ENCODE data around the gene TGM4. TPM values are rescaled to one million over a fixed set of nuclear protein-coding genes. Genes with fewer than 3 reads are reported as not detected.

Gene TGM4
- total RNA-seq, 1 donor from 2014 or later: 0.18 TPM

GRCh38 chr3:44887101-44887500 lies 12.7 kb downstream of the TGM4 start:
- no peak overlapping the region for H3K4me3 Mint-ChIP-seq (ENCODE audit: unreplicated experiment)
- peaks cover 23% of the 10 kb centered on the region for H3K4me1 Mint-ChIP-seq (ENCODE audit: low read depth, unreplicated experiment)
- Histone ChIP-seq H3K4me3 (ENCODE audit: insufficient read depth, low read depth, low read length) (no peak overlapping the region), H3K4me1 (ENCODE audit: insufficient read depth, low read length) (peaks cover 34% of the 10 kb centered on the region), H3K36me3 (ENCODE audit: insufficient read depth, low read length) (no peaks in the 10 kb centered on the region), H3K27ac (ENCODE audit: low read depth, low read length) (no peak overlapping the region), H3K9ac (ENCODE audit: low read length) (no peak overlapping the region), H3K79me2 (ENCODE audit: insufficient read depth, low read length) (no peaks in the 10 kb centered on the region), H3K9me3 (ENCODE audit: insufficient read depth, low read depth, low read length) (no peaks in the 10 kb centered on the region), H4K20me1 (ENCODE audit: insufficient read depth, low read length) (no peaks in the 10 kb centered on the region), H3K27me3 (ENCODE audit: insufficient read depth, low read length) (no peaks in the 10 kb centered on the region), H3K4me2 (ENCODE audit: low read length) (no peak overlapping the region), H2AFZ (ENCODE audit: low read depth, low read length) (no peak overlapping the region)
- DNase-seq (ENCODE audit: low read depth) (no peak), FAIRE-seq (no peak)
- no peaks in the 10 kb centered on the region for H3K36me3 Mint-ChIP-seq (ENCODE audit: low read depth, unreplicated experiment)
- TF ChIP-seq CTCF (IDR thresholded peaks at IDR 0.05; ENCODE audit: insufficient read depth, low read depth, low read length): no peak
- TF ChIP-seq EZH2 (IDR thresholded peaks at IDR 0.05; ENCODE audit: insufficient read depth, low read length): no peak
- H3K9me3 Mint-ChIP-seq (ENCODE audit: unreplicated experiment): no peaks in the 10 kb centered on the region
- H3K27me3 Mint-ChIP-seq (ENCODE audit: low read depth, unreplicated experiment): peaks cover 4% of the 10 kb centered on the region
- no peak overlapping the region for H3K27ac Mint-ChIP-seq (ENCODE audit: unreplicated experiment)

- Histone ChIP-seq H3K4me2 (ENCODE audit: low read length) (no peak overlapping the region), H3K9ac (ENCODE audit: low read length) (no peak overlapping the region), H3K4me1 (ENCODE audit: insufficient read depth, low read length) (peaks cover 30% of the 10 kb centered on the region), H3K79me2 (ENCODE audit: insufficient read depth, low read length) (no peaks in the 10 kb centered on the region), H3K27me3 (ENCODE audit: insufficient read depth, low read length) (no peaks in the 10 kb centered on the region), H3K27ac (ENCODE audit: low read depth, low read length) (no peak overlapping the region), H3K4me3 (ENCODE audit: insufficient read depth, low read depth, low read length) (no peak overlapping the region), H4K20me1 (ENCODE audit: insufficient read depth, low read length) (no peaks in the 10 kb centered on the region), H3K9me3 (ENCODE audit: insufficient read depth, low read depth, low read length) (no peaks in the 10 kb centered on the region), H3K36me3 (ENCODE audit: insufficient read depth, low read length) (no peaks in the 10 kb centered on the region), H2AFZ (ENCODE audit: low read depth, low read length) (no peak overlapping the region)
- Mint-ChIP-seq H3K27me3 (ENCODE audit: low read depth, unreplicated experiment) (peaks cover 4% of the 10 kb centered on the region), H3K9me3 (ENCODE audit: unreplicated experiment) (peaks cover 3% of the 10 kb centered on the region), H3K4me1 (ENCODE audit: low read depth, unreplicated experiment) (peaks cover 20% of the 10 kb centered on the region), H3K4me3 (ENCODE audit: unreplicated experiment) (no peak overlapping the region), H3K27ac (ENCODE audit: unreplicated experiment) (no peak overlapping the region), H3K36me3 (ENCODE audit: low read depth, unreplicated experiment) (no peaks in the 10 kb centered on the region)
- FAIRE-seq: no peak
- DNase-seq (ENCODE audit: low read depth): no peak
- TF ChIP-seq EZH2 (IDR thresholded peaks at IDR 0.05; ENCODE audit: insufficient read depth, low read length) (no peak), CTCF (IDR thresholded peaks at IDR 0.05; ENCODE audit: insufficient read depth, low read depth, low read length) (no peak)
Measured at GRCh38 chr3:44890258-44890657, 15.8 kb downstream of the TGM4 start.

DNA sequence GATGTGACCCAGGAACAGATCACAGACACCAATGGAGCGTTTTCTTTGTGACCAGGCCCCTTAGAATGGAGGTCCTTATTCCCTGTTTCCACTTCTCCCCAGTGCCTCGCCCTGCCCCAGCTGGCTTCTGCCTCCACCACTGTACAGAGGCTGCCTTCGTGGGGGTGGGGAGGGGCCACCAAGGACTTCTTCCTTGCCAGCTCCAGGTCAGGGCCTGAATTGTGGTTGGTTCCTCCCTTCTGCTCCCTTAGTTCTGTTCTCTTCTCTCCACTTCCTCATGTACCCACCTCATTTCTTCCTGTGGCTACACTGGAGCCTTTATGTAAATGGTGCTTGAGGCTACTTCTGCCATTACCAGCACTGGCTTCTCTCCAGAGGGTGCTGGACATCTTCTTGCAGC lies 16.4 kb downstream of the TGM4 start:
- DNase-seq (ENCODE audit: low read depth) (no peak), FAIRE-seq (no peak)
- peaks cover 3% of the 10 kb centered on the region for H3K9me3 Mint-ChIP-seq (ENCODE audit: unreplicated experiment)
- peaks cover 4% of the 10 kb centered on the region for H3K27me3 Mint-ChIP-seq (ENCODE audit: low read depth, unreplicated experiment)
- H3K4me1 ChIP-seq (ENCODE audit: insufficient read depth, low read length): peaks cover 27% of the 10 kb centered on the region
- H2AFZ ChIP-seq (ENCODE audit: low read depth, low read length): no peak overlapping the region
- no peak overlapping the region for H3K4me3 Mint-ChIP-seq (ENCODE audit: unreplicated experiment)
- H3K36me3 ChIP-seq (ENCODE audit: insufficient read depth, low read length): no peaks in the 10 kb centered on the region
- H3K4me3 ChIP-seq (ENCODE audit: insufficient read depth, low read depth, low read length): no peak overlapping the region
- no peak overlapping the region for H3K27ac Mint-ChIP-seq (ENCODE audit: unreplicated experiment)
- H3K79me2 ChIP-seq (ENCODE audit: insufficient read depth, low read length): no peaks in the 10 kb centered on the region
- no peak overlapping the region for H3K9ac ChIP-seq (ENCODE audit: low read length)
- no peak overlapping the region for H3K4me2 ChIP-seq (ENCODE audit: low read length)
- no peaks in the 10 kb centered on the region for H4K20me1 ChIP-seq (ENCODE audit: insufficient read depth, low read length)
- H3K36me3 Mint-ChIP-seq (ENCODE audit: low read depth, unreplicated experiment): no peaks in the 10 kb centered on the region
- no peak overlapping the region for H3K27ac ChIP-seq (ENCODE audit: low read depth, low read length)
- H3K27me3 ChIP-seq (ENCODE audit: insufficient read depth, low read length): no peaks in the 10 kb centered on the region
- TF ChIP-seq CTCF (IDR thresholded peaks at IDR 0.05; ENCODE audit: insufficient read depth, low read depth, low read length) (no peak), EZH2 (IDR thresholded peaks at IDR 0.05; ENCODE audit: insufficient read depth, low read length) (no peak)
- H3K9me3 ChIP-seq (ENCODE audit: insufficient read depth, low read depth, low read length): no peaks in the 10 kb centered on the region
- peaks cover 14% of the 10 kb centered on the region for H3K4me1 Mint-ChIP-seq (ENCODE audit: low read depth, unreplicated experiment)

All from astrocyte (in vitro differentiated cells and primary cell).